IPS-20b (cell line): ENCODE data around the gene HOXB9.

ENCODE experiments used
- H3K27ac ChIP-seq: one replicate; pipeline ENCODE4 v1.5.1; 2013; ENCODE audit warnings: low read length
- H3K27me3 ChIP-seq: 2 replicates; pipeline ENCODE4 v1.6.1; 2013; ENCODE audit warnings: mild to moderate bottlenecking, low read length, inconsistent platforms; ENCODE audit not compliant: insufficient read depth
- H3K36me3 ChIP-seq: 2 replicates; pipeline ENCODE4 v1.6.1; 2013; ENCODE audit warnings: low read depth, mild to moderate bottlenecking, inconsistent platforms, low read length, moderate library complexity; ENCODE audit not compliant: insufficient read depth
- H3K4me1 ChIP-seq: 2 replicates; pipeline ENCODE4 v1.6.1; 2013; ENCODE audit warnings: mild to moderate bottlenecking, control low read depth, inconsistent platforms, low read length, moderate library complexity; ENCODE audit not compliant: insufficient read depth
- H3K4me3 ChIP-seq: 2 replicates; pipeline ENCODE4 v1.5.1; 2013; ENCODE audit warnings: mild to moderate bottlenecking, low read length, inconsistent platforms
- H3K9ac ChIP-seq: 2 replicates; pipeline ENCODE4 v1.6.1; 2013; ENCODE audit warnings: low read depth, mild to moderate bottlenecking, inconsistent platforms, low read length, moderate library complexity
- H3K9me3 ChIP-seq: 2 replicates; pipeline ENCODE4 v1.6.1; 2013; ENCODE audit warnings: mild to moderate bottlenecking, low read depth, low read length, inconsistent platforms; ENCODE audit not compliant: insufficient read depth

Gene HOXB9

DNA sequence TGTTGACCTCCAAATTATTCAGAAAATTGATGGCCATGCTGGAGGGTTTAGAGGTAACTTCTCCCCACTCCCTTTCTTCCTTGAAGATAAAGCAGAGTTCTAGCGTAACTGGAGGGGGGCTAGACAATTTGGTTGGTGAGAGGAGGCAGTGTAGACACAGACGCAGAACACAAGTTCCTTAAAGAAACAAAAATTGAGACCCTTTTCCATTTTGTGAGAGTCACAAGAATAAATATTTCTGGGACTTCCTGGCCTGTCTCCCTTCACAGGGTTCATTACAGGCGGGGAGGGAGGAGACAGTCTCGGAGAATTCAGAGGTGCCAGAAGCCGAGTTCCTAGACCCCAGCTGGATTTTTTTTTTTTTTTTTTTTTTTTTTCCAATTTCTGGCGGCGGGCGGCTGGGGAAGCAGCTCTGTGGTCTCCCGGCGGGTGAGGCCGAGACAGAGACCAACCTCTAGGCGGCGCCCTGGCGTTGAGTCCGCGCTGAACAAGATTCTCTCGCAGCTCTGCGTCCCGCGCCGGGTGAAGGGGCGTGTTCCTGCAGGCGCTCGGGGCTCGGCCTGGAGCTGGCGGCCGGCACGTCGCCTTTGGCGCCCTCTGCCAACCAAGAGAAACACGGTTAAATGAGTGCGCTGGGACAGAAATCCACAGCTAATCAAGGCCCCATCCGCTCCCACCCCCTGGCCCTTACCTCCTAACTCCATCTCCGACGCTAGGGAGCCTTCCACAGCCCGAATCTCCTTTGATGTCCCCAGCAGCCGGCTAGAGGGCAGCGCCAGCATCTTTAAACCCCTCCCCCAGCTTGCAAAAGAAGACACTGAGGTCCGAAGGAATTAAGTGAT, 10.2 kb upstream of the HOXB9 start:
- H3K4me3 ChIP-seq = no peak overlapping the region
- H3K27ac ChIP-seq = no peak overlapping the region
- no peaks in the 10 kb centered on the region for H3K4me1 ChIP-seq
- H3K9ac ChIP-seq = no peak overlapping the region
- peaks cover 100% of the 10 kb centered on the region for H3K27me3 ChIP-seq
- no peaks in the 10 kb centered on the region for H3K36me3 ChIP-seq
- peaks cover 14% of the 10 kb centered on the region; the same call in 1 of the 2 replicates for H3K9me3 ChIP-seq

DNA sequence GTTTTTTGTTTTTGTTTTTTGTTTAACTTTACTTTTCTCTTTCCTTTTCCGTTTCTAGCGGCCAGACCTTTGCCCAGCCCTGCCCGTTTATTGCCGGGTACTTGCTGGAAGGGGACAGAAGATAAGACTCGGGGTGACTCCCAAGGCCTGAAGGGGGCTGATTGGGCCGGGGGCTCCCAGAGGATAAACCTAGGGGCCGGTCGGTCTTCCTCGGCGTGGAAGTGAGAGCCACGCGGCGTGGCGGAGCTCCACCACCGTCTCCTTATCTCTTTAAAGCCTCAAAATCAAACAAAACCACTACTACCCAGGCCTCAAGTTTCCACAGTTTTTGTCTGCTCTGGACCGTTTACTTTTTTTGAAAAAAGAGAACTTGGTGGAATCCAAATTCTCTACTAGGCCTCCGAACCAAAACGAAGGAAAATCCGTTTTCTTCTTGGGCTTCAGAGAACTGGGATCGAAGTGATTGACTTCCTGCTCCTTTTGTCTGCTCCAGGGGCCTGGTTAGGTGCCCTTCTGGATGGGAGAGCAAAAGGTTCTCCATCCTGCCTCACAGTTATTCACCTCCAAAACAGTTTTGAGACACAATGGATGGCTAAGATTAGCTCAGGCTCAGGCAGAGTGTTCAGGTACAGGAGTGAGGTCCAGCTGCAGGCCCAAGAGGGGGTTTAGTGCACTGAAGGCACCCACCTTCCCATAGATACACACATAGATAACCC, 8.5 kb upstream of the HOXB9 start:
- Histone ChIP-seq H3K27ac (no peak overlapping the region), H3K4me3 (no peak overlapping the region)

DNA sequence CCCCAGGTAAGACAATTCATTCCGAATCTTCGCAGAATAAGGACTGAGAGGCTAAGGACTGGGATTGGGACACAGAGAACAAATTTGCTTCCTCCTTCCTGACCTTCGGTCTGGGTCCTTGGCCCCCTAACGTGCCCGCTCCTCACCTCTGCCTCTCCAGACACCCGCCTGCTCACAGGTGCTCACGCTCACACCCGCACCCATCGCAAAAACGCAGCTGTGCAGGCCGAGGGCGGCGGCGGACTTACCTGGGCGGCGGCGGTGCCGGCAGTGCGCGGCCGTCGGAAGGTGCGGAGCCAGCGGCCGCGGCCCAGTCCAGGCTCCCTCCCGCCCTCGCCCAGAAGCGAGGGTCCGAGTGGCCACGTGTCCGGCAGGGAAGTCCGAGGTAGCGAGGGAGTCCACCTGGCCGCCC, 7.1 kb upstream of the HOXB9 start:
- H3K9me3 ChIP-seq = peaks cover 16% of the 10 kb centered on the region; the same call in 1 of the 2 replicates

More for the DNA sequence above, 8.5 kb upstream of the HOXB9 start:
- H3K9me3 ChIP-seq = peaks cover 16% of the 10 kb centered on the region; the same call in 1 of the 2 replicates
- no peak overlapping the region for H3K9ac ChIP-seq
- H3K4me1 ChIP-seq = no peaks in the 10 kb centered on the region
- H3K27me3 ChIP-seq = peaks cover 100% of the 10 kb centered on the region
- no peaks in the 10 kb centered on the region for H3K36me3 ChIP-seq

DNA sequence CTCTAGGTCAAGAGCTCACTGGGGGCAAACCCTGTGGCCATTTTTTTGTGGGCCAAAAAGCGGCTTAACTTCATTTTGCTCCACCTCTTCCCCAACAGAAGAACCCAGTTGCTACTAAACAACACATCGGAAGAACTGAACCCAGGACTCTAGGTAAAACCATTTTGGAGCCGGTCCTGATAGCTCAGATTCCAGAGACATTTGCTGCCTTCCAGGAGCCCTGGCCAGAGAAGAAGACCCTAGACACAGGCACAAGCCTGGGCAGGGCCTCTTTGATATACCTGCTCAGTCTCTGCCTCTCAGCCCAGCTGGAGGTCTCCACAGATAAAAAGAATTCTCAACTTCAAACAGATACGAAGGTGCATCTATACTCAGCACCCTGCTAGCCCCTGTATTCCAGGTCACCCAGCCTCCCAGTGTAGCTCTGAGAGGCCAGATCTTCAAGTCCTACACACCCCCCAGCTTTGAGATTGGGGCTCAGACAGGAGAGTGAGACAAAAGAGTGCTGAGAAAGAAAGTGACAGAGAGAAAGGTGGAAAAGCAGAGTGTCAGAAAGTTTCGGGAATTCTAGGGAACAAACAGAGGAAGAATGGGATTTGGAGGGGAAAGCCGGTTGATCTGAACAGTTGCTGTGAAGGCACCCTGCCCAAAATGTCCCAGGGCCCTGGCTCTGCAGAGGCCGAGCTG, 6.6 kb upstream of the HOXB9 start:
- Histone ChIP-seq H3K4me3 (no peak overlapping the region), H3K27me3 (peaks cover 100% of the 10 kb centered on the region), H3K9ac (no peak overlapping the region), H3K4me1 (no peaks in the 10 kb centered on the region), H3K36me3 (no peaks in the 10 kb centered on the region), H3K27ac (no peak overlapping the region), H3K9me3 (peaks cover 16% of the 10 kb centered on the region; the same call in 1 of the 2 replicates)

More for the DNA sequence above, 7.1 kb upstream of the HOXB9 start:
- H3K27ac ChIP-seq = no peak overlapping the region
- no peak overlapping the region for H3K4me3 ChIP-seq
- no peak overlapping the region for H3K9ac ChIP-seq
- peaks cover 100% of the 10 kb centered on the region for H3K27me3 ChIP-seq
- no peaks in the 10 kb centered on the region for H3K36me3 ChIP-seq
- no peaks in the 10 kb centered on the region for H3K4me1 ChIP-seq

DNA sequence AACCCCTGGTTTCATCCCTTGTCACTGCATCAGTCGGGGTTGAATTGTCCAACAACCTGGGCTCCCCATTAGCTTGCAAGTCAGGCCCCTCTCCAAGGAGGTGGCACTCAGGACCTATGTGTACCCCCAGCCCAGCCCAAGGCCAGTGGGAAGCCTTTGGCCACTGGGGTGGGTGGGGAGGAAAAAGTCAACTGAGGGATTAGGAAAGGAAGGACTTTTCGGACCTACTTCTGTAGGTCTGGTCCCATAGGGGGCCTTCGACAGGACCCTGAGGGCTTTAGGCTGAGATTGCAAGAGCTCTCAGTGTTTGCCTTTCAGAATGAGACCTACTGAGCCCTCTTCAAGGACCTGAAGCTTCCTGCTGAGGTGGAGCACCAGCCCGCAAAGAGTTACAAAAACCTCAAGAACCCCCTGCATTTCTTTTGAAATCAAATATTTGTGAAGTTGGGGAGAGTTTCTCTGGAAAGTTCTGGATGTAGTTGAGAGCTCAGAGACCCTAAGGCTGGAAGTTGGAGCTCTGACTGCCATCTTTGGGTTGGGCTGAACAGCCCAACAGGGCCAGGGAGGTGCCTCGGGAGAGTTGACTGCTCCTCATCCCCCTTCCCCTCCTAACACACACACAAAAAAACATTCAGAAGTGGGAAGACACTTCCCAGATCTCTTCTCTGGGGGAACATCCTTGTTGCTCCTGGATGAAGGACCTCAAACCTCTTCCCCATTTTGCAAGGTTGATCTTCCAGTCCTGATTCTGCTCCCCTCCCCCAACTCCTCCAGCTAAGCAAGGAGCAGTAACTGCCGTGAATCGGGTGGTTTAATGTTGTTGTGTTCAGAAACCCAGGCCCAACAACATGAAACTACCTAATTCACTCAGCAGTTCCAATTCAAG, 5.8 kb upstream of the HOXB9 start:
- Histone ChIP-seq H3K4me3 (no peak overlapping the region), H3K36me3 (no peaks in the 10 kb centered on the region), H3K4me1 (no peaks in the 10 kb centered on the region), H3K9ac (no peak overlapping the region), H3K27me3 (peaks cover 100% of the 10 kb centered on the region), H3K9me3 (peaks cover 16% of the 10 kb centered on the region; the same call in 1 of the 2 replicates), H3K27ac (no peak overlapping the region)

DNA sequence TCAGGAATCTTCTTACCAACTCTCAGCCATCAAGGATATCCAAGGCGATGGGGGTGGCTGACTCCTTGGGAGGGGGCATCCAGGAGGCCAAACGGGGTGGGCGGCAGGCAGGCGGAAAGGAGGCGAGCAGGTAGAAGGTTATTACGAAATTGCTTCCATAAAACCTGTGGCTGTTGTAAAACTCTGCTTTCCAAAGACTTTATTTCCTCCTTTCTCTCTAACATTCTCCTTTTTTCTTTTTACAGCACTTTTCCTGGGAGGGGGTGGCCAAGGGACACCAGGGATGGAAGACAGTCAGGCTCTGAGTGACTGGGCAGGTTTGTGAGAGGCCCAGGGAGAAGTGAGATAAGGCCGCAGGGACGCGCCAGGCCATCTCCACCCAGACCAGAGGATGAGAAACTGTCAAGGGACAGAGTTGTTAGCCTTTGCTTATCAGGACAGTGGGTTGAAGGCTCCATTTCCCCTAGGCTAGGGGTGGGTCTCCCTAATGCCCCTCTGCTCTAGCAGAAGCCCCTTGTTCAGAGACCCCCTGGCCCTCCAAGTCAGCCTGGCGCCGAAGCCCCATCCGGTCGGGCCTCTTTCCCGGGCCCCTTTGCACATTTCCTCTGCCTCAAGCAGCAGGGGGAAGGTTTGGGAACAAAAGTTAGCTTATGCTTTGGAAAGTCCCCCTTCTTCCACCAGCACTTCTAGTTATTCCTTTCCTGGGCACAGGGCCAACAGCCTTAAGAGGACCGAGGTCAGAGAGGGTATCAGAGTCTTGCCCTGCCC, 5.0 kb upstream of the HOXB9 start:
- peaks cover 100% of the 10 kb centered on the region for H3K27me3 ChIP-seq
- no peak overlapping the region for H3K27ac ChIP-seq
- no peak overlapping the region for H3K9ac ChIP-seq
- H3K36me3 ChIP-seq = no peaks in the 10 kb centered on the region
- H3K4me3 ChIP-seq = no peak overlapping the region
- peaks cover 16% of the 10 kb centered on the region; the same call in 1 of the 2 replicates for H3K9me3 ChIP-seq
- no peaks in the 10 kb centered on the region for H3K4me1 ChIP-seq

DNA sequence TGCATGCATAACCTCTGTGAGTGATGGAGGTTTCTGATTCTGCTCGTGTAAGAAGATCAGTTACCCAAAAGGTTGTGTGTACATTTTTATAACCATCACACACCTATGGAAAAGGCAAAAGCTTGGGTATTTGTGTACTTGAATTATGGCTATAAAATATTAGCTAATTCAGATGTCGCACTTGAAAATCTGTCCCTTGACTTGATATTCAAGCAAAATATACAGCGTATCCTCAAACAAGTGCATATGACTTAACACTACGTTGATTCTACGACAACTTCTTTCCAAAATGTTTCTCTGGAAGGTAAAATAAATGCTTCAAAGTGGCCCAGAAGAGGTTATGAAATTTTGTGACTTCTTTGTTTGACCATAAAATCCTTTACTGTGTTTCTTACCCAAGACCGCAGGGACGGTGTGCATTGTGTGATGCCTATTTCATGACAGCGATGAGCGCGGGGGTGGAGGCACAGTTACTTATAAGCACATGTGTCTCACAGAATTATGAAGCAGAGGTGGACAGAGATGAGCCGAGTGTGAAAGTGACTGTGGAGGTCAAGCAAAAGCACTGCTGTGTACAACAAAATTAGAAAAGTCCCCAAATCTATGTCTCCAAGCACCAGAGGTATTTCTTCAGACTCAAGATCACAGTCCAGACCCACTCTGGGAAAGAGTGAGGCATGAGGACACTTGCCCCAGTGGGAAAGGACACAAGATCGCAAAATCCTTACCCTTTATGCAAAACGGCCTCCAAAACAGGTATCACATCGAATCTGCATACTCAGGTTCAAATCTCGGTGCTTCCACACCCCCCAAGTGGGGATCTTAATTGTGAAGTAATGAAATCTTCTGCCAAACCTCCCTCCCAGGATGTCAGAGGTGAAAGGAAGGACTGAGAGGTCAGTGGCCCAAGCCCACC, 4.1 kb upstream of the HOXB9 start:
- peaks cover 100% of the 10 kb centered on the region for H3K27me3 ChIP-seq
- peaks cover 16% of the 10 kb centered on the region; the same call in 1 of the 2 replicates for H3K9me3 ChIP-seq
- H3K9ac ChIP-seq = no peak overlapping the region
- no peak overlapping the region for H3K27ac ChIP-seq
- no peaks in the 10 kb centered on the region for H3K4me1 ChIP-seq
- no peaks in the 10 kb centered on the region for H3K36me3 ChIP-seq
- no peak overlapping the region for H3K4me3 ChIP-seq

DNA sequence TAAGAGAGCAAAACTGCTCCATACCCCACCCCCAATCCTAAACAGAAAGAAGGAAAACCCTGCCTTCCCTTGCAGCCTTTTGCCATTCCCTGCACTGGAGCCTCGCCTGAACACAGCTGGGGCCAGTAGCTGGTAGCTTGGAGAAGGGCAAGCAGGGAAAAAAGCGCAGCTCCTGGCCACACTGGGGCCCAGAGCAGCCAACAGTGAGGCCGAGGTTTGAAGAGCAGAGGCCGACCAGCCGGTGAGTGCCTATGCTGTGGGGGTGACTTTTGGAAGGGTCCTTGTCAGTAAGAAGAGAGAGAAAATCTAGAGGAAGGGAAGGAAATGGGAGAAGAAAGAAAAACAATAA, 3.2 kb upstream of the HOXB9 start:
- Histone ChIP-seq H3K27ac (no peak overlapping the region), H3K9ac (no peak overlapping the region)

DNA sequence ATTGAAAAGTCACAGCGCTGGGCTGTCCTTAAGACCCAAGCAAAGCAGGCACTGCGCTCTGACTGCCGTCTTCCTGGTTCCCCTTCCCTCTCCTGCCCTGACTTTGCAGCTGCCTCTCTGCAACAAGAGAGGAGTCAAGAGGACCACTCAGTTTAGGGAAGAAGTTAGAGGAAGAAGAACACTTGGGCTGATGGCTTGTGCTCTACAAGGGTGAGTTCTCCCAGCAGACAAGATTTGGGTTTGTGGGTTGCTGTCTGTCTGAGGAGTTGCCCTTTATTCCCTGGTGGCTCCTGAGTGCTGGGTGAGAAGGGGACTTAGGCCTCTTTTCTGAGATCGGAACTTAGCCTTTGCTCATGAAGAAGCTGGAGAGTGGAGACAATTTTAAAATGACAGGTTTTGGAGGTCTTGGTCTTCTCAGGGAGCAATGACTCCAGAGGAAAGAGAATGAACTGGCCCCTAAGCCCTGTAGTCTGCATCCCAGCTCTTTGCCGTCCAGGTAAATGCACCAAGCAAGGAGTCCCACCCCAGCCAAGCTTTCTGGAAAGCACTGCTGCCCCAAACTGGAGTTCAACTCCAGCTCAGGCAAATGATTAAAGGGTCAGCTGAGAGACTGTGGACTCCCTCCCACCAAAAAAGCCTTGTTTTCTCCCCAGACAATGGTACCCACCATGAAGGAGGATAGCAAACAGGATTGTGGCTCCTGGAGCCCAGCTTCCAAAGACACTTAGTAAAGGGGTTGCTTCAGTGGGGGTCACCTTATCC, 2.7 kb upstream of the HOXB9 start:
- peaks cover 100% of the 10 kb centered on the region for H3K27me3 ChIP-seq
- no peak overlapping the region for H3K27ac ChIP-seq

More for the DNA sequence above, 3.2 kb upstream of the HOXB9 start:
- Histone ChIP-seq H3K4me1 (no peaks in the 10 kb centered on the region), H3K36me3 (no peaks in the 10 kb centered on the region), H3K4me3 (no peak overlapping the region), H3K9me3 (peaks cover 16% of the 10 kb centered on the region; the same call in 1 of the 2 replicates), H3K27me3 (peaks cover 100% of the 10 kb centered on the region)

More for the DNA sequence above, 2.7 kb upstream of the HOXB9 start:
- no peaks in the 10 kb centered on the region for H3K36me3 ChIP-seq
- no peak overlapping the region for H3K4me3 ChIP-seq
- H3K9me3 ChIP-seq = peaks cover 17% of the 10 kb centered on the region; the same call in 1 of the 2 replicates
- no peaks in the 10 kb centered on the region for H3K4me1 ChIP-seq
- no peak overlapping the region for H3K9ac ChIP-seq
